HG02571 (cell line): Measurements from ENCODE around the gene ZSCAN22.
"Not testable (repeated sequence)": the region's sequence is repeated elsewhere in the genome, so short reads cannot be mapped to it uniquely, and the experiment has no call there.

Source experiments
- ATAC-seq: cut with Tn5 transposase; IDR thresholded peaks from one replicate; pipeline ENCODE4 v1.9.1; 2021; ENCODE audit warnings: mild to moderate bottlenecking, moderate library complexity; ENCODE audit not compliant: unreplicated experiment

Gene ZSCAN22

DNA sequence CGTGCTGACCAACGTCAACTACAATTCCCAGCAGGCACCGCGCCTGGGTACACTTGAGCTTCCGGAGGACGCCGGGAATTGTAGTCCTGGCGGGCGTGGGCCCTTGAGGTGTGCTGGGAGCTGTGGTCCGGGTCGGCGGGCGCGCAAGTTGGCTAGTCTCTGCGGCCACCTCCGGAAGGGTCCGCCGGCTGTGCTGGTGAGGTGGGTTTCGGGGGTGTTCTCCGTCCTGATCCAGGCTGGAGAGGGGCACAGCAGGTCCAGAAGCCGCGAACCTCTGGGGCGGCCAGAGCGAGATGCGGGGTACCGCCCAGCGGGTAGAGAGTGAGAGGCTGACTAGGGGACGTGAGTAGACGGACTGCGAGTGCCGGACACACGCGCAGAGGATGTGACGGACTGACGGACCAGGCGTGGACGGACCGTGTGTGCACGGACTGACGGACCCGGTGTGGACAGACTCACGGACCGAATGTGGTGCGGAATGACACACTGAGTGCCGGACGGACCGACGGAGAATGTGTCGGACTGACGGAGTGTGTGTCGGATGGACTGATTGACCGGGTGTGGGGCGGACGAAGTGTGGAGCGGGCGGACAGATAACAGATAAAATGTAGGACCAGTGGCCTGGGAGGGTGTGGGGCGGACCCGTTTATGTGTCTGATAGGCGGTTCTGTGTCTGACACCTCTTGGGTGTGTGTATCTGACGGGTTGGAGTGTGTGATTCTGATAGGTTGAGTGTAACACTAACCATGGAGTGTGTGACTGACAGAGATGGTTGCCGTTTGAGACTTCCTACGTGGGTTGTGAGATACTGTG lies at the start of gene ZSCAN22:
TSS of gene ZSCAN22 (plus strand) at position 81 of the 813 bp plus-strand sequence. CDS start 7,809 bp downstream, outside the sequence.
- peak; percentile 84 for ATAC-seq

- ATAC-seq = no peak
These were observed 49.6 kb upstream of the ZSCAN22 start for GRCh38 chr19:58277197-58277596.

GRCh38 chr19:58277748-58278540 lies 48.9 kb upstream of the ZSCAN22 start:
- ATAC-seq = no peak

DNA sequence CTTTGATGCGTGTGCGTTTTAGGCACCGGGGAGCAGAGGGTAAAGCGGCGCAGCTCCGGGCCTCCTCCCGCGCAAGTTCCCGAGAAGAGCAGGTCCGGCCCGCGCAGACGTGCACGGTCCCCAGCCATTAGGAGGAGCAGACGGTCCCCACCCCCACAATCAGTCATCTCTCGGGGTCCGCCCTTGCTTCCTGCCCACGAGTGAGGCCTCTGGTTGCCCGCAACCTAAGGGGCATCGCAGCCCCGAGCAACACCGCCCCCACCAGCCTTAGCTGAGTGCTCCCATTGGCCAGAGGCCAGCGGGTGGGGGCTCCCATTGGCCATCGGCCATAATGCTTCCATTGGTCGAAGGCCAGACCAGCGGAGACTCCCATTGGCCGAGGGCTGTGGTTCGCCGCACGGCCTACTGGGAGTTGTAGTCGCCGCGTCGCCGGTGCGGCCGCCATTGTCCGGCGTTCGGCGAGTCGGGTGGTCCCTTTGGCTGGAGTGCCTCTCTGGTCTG lies 48.2 kb upstream of the ZSCAN22 start, which contains the start of gene ZNF8:
TSS of gene ZNF8 (plus strand) at position 415 of the 501 bp plus-strand sequence. CDS start 127 bp downstream, outside the sequence.
- ATAC-seq = peak; percentile 95

- ATAC-seq = peak; percentile 21
These were observed 47.5 kb upstream of the ZSCAN22 start for GRCh38 chr19:58279042-58279924.

GRCh38 chr19:58279925-58280316 lies 46.9 kb upstream of the ZSCAN22 start:
- ATAC-seq = no peak

DNA sequence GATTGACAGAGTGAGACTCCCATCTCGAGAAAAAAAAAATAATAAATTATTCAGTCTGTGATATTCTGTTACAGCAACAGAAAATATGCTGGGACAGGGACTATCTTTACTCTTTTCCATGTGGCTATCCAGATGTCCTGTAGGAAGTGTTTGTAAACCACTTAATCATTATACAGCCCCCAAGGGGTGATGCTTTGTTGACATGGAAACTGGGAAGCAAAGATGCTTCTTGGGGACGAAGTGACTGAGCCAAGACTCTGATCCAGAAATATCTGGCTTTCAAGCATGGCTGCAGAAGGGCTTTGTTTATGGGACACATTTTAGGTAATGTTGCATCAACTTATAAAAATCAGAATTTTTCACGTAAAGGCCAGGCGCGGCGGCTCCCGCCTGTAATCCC lies 42.6 kb upstream of the ZSCAN22 start:
- ATAC-seq = no peak

DNA sequence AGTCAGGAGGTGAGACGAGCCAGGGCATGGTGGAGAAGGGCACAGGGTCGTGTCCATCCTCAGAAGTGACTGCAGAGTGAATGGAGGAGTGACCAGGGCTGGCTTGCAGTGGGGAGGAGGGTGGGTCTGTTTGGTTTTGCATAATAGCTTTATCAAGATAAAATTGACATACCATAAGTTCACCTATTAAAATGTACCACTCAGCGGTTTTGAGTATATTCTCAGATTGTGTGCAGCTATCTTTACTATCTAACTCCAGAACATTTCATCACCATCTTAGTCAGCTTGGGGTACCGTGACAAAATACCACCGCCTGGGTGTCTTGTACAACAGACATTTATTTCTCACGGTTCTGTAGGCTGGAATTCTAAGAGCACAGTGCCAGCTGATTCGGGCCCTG lies 34.9 kb upstream of the ZSCAN22 start:
- ATAC-seq = no peak

- no peak for ATAC-seq
These were observed 31.9 kb upstream of the ZSCAN22 start for GRCh38 chr19:58294743-58295374.

DNA sequence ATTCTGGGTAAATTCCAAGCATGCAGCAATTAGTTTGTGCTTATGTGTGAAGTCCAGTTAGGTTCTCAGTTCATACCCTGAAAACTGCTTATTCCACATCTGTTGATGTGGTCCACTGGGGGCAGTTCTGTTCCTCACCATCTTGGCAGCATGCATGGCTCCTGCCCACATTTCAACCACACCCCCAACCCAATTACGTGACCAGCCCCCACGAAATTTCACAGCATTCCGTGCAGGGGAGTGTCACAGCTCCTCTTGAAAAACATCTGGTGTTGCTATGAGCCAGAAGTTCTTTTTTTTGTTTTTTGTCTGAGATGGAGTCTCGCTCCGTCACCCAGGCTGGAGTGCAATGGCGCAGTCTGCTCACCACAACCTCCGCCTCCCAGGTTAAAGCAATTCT lies 30.7 kb upstream of the ZSCAN22 start:
- no peak for ATAC-seq

GRCh38 chr19:58300620-58301019 lies 26.2 kb upstream of the ZSCAN22 start:
- ATAC-seq = no peak

DNA sequence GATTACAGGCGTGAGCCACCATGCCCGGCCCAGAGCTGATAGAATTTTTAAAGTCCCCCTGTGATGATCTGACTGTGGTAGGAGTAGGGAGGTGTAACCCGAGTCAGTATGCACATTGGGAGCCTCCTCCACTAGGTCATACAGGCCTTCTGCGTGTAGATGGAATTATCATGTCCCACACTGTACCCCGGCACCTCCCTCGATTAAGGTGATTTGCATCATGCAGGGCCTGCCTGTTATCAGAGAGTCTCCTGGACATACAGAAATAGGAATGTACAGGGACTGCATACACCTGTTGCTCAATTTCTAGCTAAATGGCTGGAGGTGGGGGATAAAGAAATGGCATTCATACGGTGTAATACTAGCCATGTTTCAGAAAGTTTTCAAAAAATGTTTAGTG lies 22.5 kb upstream of the ZSCAN22 start:
- no peak for ATAC-seq

- ATAC-seq = no peak
These were observed 22.1 kb upstream of the ZSCAN22 start for GRCh38 chr19:58304748-58305064.

GRCh38 chr19:58305065-58305931 lies 21.5 kb upstream of the ZSCAN22 start, which contains the start of gene ERVK3-1:
Gene ERVK3-1, plus strand, starts transcription at chr19:58305377. Its CDS starts 6,792 bp downstream, at chr19:58312169.
- peak; percentile 94 for ATAC-seq

DNA sequence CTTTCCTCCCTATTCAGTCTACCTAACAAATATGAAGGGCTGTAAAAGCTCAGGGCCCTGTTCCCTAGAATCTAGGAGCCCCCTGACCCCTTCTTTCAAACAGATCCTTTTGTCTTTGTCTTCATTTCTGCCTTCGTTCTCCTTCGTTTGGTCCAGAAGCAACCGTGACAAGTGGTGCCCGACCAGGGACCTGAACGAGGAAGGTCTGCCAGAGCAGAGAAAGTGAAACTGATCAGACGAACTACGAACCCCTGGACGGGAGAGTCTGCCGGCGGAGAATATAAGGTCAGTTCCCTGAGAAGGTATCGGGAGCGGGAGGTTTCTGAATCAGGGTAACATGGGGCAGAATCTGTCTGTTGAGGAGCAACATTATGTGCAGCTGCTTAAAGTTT lies 20.9 kb upstream of the ZSCAN22 start:
- ATAC-seq = no peak

DNA sequence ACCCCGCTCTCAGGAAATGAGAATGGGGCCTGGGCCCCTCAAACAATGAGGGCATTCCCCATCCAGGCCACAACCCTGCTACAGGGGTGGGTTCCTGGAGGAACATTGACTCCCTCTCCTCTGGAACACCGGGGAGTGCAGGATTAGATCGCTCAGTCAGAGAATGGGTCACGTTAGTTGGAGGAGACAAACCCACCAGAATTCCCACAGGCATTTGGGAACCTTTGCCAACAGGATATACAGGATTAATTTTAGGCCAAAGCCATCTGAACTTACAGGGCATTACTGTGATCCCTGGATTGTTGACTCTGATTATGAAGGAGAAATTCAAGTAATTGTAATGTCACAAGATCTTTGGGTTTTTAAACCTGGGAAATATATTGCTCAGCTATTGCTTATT lies 19.1 kb upstream of the ZSCAN22 start:
- ATAC-seq = no peak

DNA sequence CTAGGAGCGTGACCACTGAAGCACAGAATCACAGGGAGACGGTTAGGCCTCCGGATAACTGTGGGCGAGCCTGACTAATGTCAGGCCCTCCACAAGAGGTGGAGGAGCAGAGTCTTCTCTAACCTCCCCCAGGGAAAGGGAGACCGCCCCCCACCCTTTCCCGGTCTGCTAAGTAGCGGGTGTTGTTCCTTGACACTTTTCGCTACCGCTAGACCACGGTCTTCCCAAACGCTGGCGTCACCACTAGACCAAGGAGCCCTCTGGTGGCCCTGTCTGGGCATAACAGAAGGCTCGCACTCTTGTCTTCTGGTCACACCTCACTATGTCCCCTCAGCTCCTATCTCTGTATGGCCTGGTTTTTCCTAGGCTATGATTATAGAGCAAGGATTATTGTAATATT lies 16.1 kb upstream of the ZSCAN22 start:
- ATAC-seq = not testable (repeated sequence)

DNA sequence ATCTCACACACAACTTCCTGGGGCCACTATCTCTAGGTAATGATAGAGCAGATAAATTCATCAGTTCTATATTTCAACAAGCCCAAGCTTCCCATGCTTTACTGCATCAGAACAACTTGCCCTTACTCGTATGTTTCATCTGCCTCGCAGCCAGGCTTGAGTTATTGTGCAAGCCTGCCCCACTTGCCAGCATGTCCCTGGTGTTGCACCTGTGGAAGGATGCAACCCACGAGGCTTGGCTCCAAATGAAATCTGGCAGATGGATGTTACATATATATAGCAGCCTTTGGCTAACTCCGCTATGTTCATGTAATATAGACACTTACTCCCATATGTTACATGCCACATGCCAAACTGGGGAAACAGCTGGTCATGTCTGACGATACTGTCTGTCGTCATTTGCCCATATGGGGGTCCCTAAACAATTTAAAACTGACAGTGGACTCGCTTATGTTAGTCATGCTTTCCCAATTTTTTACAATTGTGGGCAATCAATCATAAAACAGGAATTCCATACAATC lies 15.4 kb upstream of the ZSCAN22 start:
- no peak for ATAC-seq

DNA sequence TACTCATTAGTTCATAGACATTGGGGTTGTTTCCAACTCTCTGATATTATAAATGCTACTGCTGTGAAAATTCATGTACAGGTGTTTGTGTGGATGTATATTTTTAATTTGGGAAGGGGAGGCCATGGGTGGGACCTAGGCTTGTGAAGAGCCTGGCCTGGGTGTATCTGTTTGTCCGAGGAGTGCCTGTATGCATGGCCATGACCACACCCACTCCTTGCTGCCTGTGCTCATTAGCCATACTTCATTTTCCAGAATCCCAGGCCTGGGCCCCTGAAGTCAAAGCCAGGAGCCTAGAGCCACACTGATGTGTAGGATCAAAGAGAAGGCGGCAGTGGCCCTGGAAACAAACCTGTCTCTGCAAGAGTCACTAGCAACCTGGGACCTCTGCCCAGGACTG lies 11.2 kb upstream of the ZSCAN22 start:
- no peak for ATAC-seq
